Kidney epithelial cell (primary cell): ENCODE results near the gene EYA4. TPM values are rescaled to one million over a fixed set of nuclear protein-coding genes. Genes with fewer than 3 reads are reported as not detected.

Source experiments
- DNase-seq: peaks from one replicate; pipeline ENCODE4 v3.0.0-alpha.2; 2010; ENCODE audit warnings: low read depth
- H3K27me3 ChIP-seq: 2 replicates; pipeline ENCODE4 v1.6.0; 2011; ENCODE audit warnings: low read length; ENCODE audit not compliant: control insufficient read depth, insufficient read depth
- H3K36me3 ChIP-seq: 2 replicates; pipeline ENCODE4 v1.5.1; 2011; ENCODE audit warnings: low read length; ENCODE audit not compliant: control insufficient read depth, insufficient read depth
- H3K4me3 ChIP-seq: 2 replicates; pipeline ENCODE4 v1.5.1; 2011; ENCODE audit warnings: low read depth, mild to moderate bottlenecking, control low read depth, low read length
- CTCF ChIP-seq: IDR thresholded peaks from 2 replicates; pipeline ENCODE4 v1.5.1; 2011; ENCODE audit warnings: mild to moderate bottlenecking, moderate library complexity, low read length, control low read depth, inconsistent platforms; ENCODE audit not compliant: insufficient read depth, poor library complexity, severe bottlenecking
- total RNA-seq: library from RNA; depleted of rRNA; stranded (reverse); fragments of >200 nt; gene quantifications from 2 replicates; pipeline ENCODE4 v1.2.3, GENCODE V29; 2015

The EYA4 gene
- total RNA-seq, 1 donor from 2014 or later = 0.58 TPM

GRCh38 chr6:133235221-133235620, 5.9 kb upstream of the EYA4 start:
- Histone ChIP-seq H3K27me3 (no peaks in the 10 kb centered on the region), H3K4me3 (no peak overlapping the region), H3K36me3 (no peaks in the 10 kb centered on the region)
- no peak for DNase-seq
- no peak for TF ChIP-seq CTCF

GRCh38 chr6:133236932-133237331, 4.2 kb upstream of the EYA4 start:
- DNase-seq = no peak

GRCh38 chr6:133240511-133241085, 559 bp upstream of the EYA4 start:
- Histone ChIP-seq H3K4me3 (peak overlapping the region; percentile 39), H3K27me3 (peaks cover 28% of the 10 kb centered on the region), H3K36me3 (no peaks in the 10 kb centered on the region)
- TF ChIP-seq CTCF = peak; percentile 41
- no peak for DNase-seq

More at GRCh38 chr6:133236932-133237331, 4.2 kb upstream of the EYA4 start:
- TF ChIP-seq CTCF = no peak
- H3K36me3 ChIP-seq = no peaks in the 10 kb centered on the region
- peaks cover 14% of the 10 kb centered on the region for H3K27me3 ChIP-seq
- no peak overlapping the region for H3K4me3 ChIP-seq

DNA sequence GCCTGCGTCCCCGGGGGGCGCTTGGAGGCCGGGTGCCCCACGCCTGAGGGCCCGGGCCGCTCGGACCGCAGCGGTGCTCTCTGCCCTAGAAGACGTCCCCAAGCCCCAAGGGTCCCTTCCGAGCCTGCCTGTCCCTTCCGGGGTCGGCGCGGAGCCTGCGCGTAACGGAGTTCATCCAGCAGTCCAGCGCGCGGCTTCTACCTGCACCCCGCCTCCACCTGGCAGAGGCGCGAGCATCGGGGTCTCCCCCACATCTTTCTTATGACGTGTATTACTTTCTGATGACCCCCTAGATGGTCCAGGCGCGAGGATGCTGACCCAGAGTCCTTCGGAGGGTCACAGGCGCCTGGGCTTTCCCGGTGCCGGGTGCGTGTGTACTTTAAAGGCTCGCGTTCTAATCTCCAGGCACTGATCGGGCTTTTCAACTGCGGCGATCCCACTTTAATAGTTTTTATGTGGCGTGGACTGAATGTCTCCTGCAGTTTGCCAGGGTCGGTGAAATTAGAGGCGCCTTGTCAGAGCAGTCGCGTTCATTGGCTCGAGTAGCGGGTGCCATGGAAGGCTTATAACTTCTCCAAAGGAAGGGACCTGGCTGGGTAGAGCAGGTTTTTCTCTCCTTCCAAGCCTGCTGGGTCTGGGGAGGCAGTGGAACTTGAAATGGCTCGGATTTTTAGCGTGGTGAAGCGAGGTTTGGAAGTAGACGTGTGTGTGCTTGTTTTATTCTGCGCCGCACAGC, 912 bp downstream of the EYA4 start:
- no peak for DNase-seq
- Histone ChIP-seq H3K27me3 (peaks cover 28% of the 10 kb centered on the region), H3K36me3 (no peaks in the 10 kb centered on the region), H3K4me3 (peak overlapping the region; percentile 39)
- no peak for TF ChIP-seq CTCF

DNA sequence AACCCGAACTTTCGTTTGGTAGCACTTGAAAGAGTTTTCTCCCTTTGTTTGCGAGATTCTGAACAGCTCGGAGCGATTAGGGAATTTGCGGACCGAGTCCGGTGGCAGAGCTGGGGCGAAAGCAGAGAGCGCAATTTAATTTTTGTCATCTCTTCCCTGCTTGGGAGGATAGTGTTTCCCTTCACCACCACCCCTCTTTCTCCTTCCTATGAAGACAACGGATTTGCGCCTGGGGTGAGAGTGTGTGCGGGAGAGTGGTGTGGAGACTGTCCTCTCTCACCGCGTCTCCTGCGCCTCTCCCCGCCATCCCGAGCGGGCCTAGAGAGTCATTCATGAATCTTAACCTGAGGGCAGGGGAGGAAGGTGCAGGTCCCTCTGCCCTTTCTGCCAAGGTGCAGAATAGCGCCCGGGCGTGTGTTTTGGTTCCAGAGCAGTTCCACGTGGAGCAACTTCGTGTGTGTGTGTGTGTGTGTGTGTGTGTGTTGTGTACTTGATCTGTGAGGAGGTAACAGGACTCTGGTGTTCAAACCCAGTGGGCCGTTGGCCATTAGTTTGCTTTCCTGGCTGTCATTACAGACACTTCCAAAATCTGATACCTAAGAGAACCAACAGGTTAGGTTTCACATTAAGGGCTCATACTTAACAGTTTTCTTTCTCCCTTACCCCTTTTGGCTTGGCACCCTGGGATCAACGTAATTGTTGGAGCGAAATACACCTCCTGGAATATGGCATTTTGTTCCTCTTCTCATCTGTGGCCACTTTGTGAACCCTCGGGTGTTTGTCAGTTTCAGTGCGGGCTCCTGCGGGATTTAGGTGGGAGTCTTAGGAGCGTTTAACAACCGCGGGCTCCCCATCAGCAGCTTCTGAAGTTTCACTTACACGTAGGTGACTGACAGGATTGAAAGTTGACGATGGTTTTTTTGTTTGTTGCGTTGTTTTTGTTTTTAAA, 1.8 kb downstream of the EYA4 start:
- H3K36me3 ChIP-seq = no peaks in the 10 kb centered on the region
- TF ChIP-seq CTCF = no peak
- H3K27me3 ChIP-seq = peaks cover 28% of the 10 kb centered on the region
- no peak for DNase-seq
- H3K4me3 ChIP-seq = peak overlapping the region; percentile 39
